Stimulated activated CD8-positive, alpha-beta memory T cell treated with anti-CD3 and anti-CD28 coated beads, Interleukin-4, amount 100 ng/mL, for 48 hours (primary cell): ENCODE measurements around the gene TSPAN11.

ENCODE experiments used
- DNase-seq: peaks from one replicate; pipeline ENCODE4 v3.0.0-alpha.2; 2020

TSPAN11 gene

GRCh38 chr12:30913323-30913722 lies 13.2 kb upstream of the TSPAN11 start:
- no peak for DNase-seq

GRCh38 chr12:30914986-30915591 lies 11.5 kb upstream of the TSPAN11 start:
- DNase-seq: no peak

GRCh38 chr12:30923057-30923456 lies 3.5 kb upstream of the TSPAN11 start:
- no peak for DNase-seq

GRCh38 chr12:30925607-30926242 lies 823 bp upstream of the TSPAN11 start:
- no peak for DNase-seq

- DNase-seq: no peak
These were observed 669 bp downstream of the TSPAN11 start for GRCh38 chr12:30927222-30927611.

- no peak for DNase-seq
These were observed 2.1 kb downstream of the TSPAN11 start for GRCh38 chr12:30928356-30929244.

GRCh38 chr12:30930238-30930637 lies 3.7 kb downstream of the TSPAN11 start:
- no peak for DNase-seq

- no peak for DNase-seq
These were observed 4.1 kb downstream of the TSPAN11 start for GRCh38 chr12:30930641-30931040.

GRCh38 chr12:30932881-30933280 lies 6.3 kb downstream of the TSPAN11 start:
- no peak for DNase-seq

GRCh38 chr12:30934811-30935210 lies 8.3 kb downstream of the TSPAN11 start:
- no peak for DNase-seq

- no peak for DNase-seq
These were observed 9.5 kb downstream of the TSPAN11 start for GRCh38 chr12:30936036-30936435.

GRCh38 chr12:30939234-30939633 lies 12.7 kb downstream of the TSPAN11 start:
- no peak for DNase-seq

GRCh38 chr12:30942486-30942885 lies 15.9 kb downstream of the TSPAN11 start:
- no peak for DNase-seq

GRCh38 chr12:30942936-30943335 lies 16.4 kb downstream of the TSPAN11 start:
- no peak for DNase-seq

- DNase-seq: no peak
These were observed 19.1 kb downstream of the TSPAN11 start for GRCh38 chr12:30945443-30946164.

GRCh38 chr12:30952015-30952414 lies 25.5 kb downstream of the TSPAN11 start:
- no peak for DNase-seq

- DNase-seq: no peak
These were observed 26.7 kb downstream of the TSPAN11 start for GRCh38 chr12:30953257-30953656.

GRCh38 chr12:30953951-30954751 lies 27.6 kb downstream of the TSPAN11 start:
- no peak for DNase-seq

- DNase-seq: no peak
These were observed 28.7 kb downstream of the TSPAN11 start for GRCh38 chr12:30955214-30955613.

- no peak for DNase-seq
These were observed 32.7 kb downstream of the TSPAN11 start for GRCh38 chr12:30959110-30959710.

GRCh38 chr12:30959778-30960177 lies 33.2 kb downstream of the TSPAN11 start:
- no peak for DNase-seq

GRCh38 chr12:30961030-30961429 lies 34.5 kb downstream of the TSPAN11 start:
- DNase-seq: no peak
